IPS-18c (cell line): ENCODE results near the gene ABHD12B.
"Not testable (repeated sequence)": the region's sequence is repeated elsewhere in the genome, so short reads cannot be mapped to it uniquely, and the experiment has no call there.

Source experiments
- H3K4me3 ChIP-seq: 2 replicates; pipeline ENCODE4 v1.7.0; 2013; ENCODE audit warnings: low read depth, mild to moderate bottlenecking, low read length, moderate library complexity; ENCODE audit not compliant: insufficient read depth
- H3K9me3 ChIP-seq: one replicate; pipeline ENCODE4 v1.6.1; 2013; ENCODE audit warnings: mild to moderate bottlenecking, low read length, moderate library complexity; ENCODE audit not compliant: control insufficient read depth, insufficient read depth

ABHD12B gene

DNA sequence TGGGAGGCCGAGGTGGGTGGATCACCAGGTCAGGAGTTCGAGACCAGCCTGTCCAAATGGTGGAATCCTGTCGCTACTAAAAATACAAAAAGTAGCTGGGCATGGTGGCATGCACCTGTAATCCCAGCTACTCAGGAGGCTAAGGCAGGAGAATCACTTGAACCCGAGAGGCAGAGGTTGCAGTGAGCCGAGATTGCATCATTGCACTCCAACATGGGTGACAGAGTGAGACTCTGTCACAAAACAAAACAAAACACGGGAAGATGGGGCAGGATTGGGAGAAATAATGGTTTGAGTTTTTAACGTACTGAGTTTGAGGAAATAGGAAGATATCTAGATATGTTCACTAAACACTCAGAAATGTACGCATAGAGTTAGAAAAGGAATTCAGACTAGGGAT, 69.8 kb downstream of the ABHD12B start:
- H3K4me3 ChIP-seq, H3K9me3 ChIP-seq: not testable (repeated sequence)

DNA sequence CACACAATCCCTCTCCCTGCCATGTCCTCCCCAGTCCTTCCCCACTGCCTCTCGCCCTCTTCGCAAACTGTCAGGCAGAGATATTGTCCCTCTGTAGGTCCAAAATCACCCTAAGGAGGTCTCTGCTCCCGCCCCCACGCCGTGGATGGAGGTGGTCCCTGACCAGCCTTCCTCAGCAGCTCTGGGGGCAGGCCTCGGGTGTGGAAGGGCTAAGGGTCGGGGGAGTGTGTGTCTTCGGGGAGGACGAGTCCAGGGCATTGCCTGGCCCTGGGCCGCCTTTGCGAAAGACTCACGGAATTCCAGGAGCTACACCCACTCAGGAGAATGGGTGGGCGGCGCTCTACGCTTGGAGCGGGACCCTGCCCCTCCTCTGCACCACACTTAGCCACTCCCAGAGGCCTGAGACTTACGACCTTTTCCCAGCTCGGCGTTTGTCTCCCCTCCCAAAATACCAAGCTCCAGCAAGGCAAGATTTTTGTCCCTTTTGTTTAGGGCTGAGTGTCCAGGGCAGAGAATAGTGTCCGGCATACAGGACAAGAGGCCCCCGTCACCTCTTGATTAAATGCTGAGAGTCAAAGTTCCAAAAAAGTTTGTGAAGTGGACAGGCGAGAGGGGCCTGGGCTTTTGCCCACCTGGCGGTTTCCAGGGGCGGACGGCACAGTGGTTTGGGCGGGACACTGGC, 71.5 kb downstream of the ABHD12B start:
- Histone ChIP-seq H3K4me3 (peak overlapping the region; percentile 85), H3K9me3 (peaks cover 5% of the 10 kb centered on the region)

DNA sequence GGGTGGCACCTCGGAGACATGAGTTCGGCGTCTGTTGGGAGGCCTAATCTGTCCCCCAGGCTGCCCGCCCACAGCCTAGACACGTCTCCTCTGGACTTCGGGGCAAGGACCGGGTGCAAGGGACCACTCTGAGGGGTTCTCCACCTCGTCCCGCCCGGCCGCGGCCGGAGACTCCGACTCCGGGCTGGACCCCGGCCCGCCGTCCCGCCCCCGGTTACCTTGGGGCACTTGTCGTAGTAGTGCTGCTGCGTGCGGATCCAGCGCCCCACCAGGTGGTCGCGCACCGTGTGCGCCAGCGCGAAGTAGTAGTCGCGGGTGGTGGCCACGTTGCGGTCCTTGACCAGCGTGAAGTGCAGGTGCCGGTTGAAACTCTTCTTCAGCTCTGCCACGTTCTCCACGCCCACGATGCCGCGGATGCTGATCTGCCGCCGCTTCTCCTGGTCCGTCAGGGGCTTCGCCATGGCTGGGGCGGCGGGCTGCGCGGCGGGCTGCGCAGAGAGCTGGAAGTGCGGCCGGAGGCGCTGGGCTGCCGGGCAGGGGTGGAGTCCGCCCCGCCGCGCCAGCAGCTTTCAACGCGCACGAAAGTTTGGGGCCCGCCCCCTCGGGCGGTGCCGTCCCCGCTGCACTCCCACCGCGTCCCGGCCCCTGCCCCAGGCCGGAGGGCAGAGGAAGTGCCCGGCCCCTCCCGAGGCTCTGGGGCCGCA, 72.2 kb downstream of the ABHD12B start, which contains the start of gene PYGL:
Gene PYGL (minus strand): TSS at position 541 of the 704 bp plus-strand sequence. CDS start 80 bp downstream, at position 461.
- Histone ChIP-seq H3K4me3 (peak within 1 kb of the TSS; percentile 85), H3K9me3 (peaks cover 5% of the 10 kb centered on the region)

DNA sequence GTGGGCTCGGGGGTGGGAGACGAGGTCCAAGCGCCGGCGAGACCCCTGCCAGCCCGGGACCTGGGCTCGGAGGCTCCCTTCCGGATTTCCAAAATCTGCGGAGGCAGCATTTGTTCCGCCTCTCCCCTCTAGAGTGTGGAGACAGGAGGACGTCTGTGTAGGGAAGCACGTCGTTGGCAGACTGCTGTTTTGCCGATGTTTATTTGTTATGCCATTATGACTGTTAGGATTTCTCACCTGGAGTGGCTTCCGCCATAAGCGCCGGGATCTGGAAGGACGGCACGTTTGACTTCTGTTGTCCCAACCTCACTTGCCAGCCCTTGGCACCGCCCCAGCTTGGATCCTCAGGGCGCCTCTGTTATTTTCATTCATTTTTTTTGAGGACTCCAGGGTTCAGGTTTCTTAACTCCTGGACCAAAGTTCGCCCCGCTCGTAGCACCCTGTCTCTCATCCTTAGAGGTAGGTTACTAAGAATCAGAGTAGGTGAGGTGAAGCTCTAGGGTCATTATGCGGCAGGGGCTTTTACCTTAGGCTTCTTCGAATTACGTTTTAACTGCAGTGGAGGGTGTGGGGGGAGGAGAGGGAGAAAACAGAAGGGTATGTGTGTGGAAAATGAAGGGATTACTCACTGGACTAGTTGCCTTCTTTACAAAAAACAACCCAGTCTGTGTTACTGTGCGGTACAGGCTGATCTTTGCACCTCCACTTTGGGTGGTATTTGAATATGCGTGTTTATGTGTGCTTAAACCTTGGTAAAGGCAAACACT, 73.0 kb downstream of the ABHD12B start:
- Histone ChIP-seq H3K9me3 (peaks cover 5% of the 10 kb centered on the region), H3K4me3 (peak overlapping the region; percentile 85)

DNA sequence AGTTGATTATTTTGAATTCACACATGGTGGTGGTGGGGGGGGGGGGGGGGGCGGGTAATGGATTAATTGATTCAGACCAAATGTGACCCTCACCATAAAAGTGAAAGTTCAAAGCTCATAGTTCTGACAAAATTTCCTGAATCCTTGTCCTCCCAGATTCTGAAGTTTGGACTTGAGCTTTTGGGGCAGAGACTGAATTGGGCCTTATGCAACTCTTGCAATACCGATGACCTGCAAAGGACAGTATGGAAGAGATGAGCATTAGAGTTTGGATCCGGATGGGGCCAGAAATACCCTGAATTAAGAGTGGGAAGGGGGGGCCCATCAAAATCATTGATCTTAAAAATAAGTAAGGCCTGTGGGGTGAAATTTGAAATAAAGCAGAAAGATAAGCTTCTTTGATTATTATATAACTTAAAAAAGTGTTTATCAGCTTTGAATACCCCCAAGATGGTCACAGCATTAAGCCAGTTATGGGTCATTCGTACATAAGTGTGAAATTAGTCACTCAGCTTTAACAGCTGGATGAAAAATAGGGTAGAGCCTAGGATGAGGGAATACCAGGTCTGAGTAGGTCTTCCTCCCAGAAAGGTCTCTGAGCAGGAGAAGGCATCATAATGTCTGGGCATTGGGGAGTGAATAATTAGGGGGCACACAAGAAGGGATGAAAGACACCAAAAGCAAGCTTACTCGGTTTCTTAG, 74.5 kb downstream of the ABHD12B start:
- H3K9me3 ChIP-seq = peaks cover 5% of the 10 kb centered on the region
- H3K4me3 ChIP-seq = no peak overlapping the region

DNA sequence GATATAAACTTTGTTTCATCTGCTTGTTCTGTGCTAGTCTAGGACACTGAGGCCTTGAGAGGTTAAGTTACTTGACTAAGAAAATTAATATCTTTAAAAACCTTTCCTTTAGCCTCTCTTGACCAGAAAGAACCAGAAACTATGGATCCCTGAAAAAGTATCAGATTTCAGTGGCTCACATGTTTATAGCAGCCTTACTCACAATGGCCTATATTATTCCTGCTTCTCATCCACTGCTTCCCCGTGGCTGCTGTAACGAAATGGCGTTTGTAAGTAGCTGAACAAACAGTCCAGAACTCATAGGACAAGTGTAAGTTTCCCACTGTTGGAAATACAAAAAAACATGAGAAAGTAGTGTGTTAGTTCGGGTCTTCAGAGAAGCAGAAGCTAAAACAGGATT, 75.6 kb downstream of the ABHD12B start:
- peaks cover 4% of the 10 kb centered on the region for H3K9me3 ChIP-seq
- H3K4me3 ChIP-seq = no peak overlapping the region

DNA sequence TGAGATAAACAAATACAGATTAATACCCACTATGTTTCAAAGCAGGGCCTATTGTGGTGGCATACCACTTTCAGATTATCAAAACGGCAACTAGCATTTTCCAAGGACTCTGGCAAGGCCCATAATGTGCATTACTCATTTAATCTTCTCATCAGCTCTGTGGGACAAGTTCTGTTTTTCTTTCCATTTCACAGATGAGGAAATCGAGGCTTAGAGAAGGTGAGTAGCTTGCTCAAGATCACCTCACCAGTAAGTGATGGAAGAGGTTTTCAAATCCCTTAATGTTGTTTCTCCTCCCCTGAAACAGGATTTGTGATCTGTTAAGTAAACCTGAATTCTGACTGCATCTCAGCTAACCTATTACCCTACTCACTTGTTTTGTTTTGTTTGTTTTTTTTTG, 76.4 kb downstream of the ABHD12B start:
- no peak overlapping the region for H3K4me3 ChIP-seq
- peaks cover 3% of the 10 kb centered on the region for H3K9me3 ChIP-seq

DNA sequence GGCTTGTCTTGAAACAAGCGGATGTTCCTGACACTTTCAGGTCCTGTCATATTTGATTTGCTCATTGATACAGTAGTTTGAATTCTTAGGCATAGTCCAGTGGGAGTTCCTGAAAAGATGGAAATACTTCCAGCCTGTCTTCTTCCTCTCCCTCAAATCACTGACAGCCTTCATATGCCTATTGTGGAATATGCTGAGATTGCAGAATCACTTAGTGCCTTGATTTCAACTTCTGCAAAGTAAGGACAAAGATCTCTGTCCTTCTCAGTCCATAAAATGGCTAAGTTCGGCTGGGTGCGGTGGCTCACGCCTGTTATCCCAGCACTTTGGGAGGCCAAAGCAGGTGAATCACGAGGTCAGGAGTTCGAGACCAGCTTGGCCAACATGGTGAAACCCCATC, 79.2 kb downstream of the ABHD12B start:
- Histone ChIP-seq H3K4me3 (no peak overlapping the region), H3K9me3 (no peaks in the 10 kb centered on the region)

DNA sequence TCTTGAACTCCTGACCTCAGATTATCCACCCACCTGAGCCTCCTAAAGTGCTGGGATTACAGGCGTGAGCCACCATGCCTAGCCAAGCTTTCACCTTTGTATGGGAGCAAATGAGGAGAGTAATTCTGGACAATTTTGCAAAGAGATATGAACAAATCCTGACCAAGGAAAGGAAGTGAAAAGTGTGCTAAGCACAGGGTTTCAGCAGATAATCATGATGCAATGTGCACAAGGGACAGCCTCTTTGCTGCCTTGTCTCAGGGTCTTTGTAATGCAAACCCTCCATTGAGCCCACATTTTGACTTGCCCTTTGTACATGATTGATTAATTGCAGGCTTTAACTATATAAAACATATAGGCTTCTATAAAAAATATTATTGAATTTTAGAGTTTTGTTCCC, 81.6 kb downstream of the ABHD12B start:
- no peaks in the 10 kb centered on the region for H3K9me3 ChIP-seq

More for the DNA sequence above, 81.6 kb downstream of the ABHD12B start:
- H3K4me3 ChIP-seq = no peak overlapping the region
